GM21529 (cell line): Measurements from ENCODE around the gene MLN.

Experiments used
- ATAC-seq: cut with Tn5 transposase; IDR thresholded peaks from one replicate; pipeline ENCODE4 v1.9.1; 2021; ENCODE audit not compliant: unreplicated experiment

The MLN gene

DNA sequence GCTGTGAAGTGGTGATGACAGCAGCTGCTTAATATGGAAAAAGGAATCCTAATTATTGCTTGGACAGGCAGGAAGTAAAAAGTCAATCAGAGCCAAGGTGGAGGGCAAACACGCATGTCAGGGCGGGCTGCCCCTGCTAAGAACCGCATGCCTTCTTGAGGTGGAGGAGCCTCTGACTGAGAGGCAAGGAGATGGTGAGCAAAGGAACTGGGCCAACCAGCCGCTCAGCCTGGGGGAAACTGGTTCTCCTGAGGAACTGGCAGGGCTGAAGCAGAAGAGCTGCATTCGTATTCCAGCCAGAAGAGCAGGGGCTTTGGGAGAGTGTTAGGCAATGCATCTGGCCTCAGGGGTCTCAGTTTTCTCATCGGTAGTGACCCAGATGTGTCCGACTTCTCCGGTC lies 13.1 kb upstream of the MLN start:
- no peak for ATAC-seq

DNA sequence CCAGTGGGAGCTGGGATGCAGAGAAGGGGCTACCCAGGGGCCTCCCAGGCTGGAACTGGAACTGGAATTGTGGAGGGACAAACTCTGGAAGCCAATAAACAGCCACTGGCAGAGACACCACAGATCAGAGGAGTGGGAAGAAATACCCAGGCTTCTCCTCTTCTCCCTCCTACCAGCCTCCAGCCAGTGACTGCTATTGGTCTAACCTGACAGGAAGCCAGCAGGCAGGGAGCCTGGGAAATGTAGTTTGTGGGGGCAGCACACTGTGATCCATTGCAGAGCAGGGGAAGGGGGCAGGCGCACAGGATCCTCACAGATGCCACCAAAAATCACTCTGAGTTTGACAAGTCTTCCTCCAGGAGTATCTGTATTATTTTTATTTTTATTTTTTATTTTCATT lies 12.1 kb upstream of the MLN start:
- ATAC-seq: no peak

- ATAC-seq: no peak
Observed at GRCh38 chr6:33813990-33814985, 10.5 kb upstream of the MLN start.

DNA sequence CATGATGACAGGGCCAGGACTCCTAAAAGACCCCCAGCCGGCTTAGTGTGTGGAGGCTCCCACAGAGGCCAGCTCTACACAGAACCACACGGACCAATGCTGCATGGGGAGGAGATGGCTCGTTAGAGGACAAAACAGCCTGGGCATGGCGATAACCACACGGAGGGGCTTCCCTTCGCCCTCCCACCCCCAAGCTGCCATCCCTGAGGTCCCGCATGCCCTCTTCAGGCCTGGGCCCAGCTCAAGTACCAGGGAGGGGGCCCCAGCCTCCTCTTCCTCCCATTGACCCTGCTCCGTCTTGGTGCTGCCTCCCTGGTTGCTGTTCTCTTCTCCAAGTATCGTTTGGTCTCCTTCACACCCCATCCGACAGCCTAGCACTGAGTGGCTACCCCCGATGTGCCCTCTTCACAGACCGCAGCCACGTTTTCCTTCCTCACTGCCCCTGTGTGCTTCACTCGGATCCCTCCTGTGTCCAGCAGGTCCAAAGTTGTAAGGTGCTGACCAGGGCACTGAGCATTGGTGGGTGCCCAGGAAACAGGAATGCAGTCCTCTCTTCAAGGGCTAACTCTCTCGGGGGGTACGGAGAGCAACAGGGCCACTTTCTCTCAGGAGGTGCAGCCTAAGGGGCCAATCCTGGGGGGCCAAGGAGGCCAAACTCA lies 9.6 kb upstream of the MLN start:
- no peak for ATAC-seq

- no peak for ATAC-seq
Observed at GRCh38 chr6:33812669-33813068, 8.9 kb upstream of the MLN start.

DNA sequence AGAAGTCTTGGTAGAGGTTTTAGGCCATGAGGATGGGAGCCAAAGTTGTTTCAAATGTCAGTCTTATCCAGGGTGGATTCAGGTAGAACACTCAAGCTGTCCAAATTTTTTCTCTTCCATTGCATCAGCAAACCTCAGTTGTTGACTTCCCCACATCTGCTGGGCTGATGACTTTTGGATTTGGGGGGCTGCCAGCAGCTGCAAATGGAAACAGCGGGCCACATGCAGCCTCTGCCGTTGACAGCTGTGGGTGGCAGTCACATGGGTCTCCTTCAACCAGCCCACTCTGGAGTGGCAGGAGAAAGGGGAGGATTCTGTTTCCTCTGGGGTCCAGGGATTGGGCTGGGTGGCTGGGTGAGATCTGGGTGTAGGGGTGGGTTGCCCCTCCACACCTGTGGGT lies 5.8 kb upstream of the MLN start:
- ATAC-seq: no peak

- ATAC-seq: no peak
Observed at GRCh38 chr6:33808641-33809180, 4.9 kb upstream of the MLN start.

DNA sequence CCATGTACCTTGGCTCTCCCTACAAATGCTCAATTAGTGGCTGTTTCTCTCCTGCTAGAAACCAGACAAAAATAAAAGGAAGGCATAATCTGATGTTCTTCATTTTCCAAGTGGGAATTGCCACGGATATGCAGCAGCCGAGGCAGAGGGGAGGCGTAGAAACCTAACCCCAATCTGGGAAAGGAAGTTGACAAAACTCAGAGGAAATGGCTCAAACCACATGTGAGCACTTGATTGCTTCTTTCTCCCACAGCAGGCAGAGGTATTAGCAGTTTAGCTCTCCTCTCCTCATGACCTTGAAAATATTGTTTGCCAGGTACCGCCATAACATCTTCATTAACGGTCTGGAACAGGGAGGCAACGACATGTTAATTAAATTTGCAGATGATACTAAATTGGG lies 3.8 kb upstream of the MLN start:
- no peak for ATAC-seq

- no peak for ATAC-seq
Observed at GRCh38 chr6:33806841-33807240, 3.0 kb upstream of the MLN start.

DNA sequence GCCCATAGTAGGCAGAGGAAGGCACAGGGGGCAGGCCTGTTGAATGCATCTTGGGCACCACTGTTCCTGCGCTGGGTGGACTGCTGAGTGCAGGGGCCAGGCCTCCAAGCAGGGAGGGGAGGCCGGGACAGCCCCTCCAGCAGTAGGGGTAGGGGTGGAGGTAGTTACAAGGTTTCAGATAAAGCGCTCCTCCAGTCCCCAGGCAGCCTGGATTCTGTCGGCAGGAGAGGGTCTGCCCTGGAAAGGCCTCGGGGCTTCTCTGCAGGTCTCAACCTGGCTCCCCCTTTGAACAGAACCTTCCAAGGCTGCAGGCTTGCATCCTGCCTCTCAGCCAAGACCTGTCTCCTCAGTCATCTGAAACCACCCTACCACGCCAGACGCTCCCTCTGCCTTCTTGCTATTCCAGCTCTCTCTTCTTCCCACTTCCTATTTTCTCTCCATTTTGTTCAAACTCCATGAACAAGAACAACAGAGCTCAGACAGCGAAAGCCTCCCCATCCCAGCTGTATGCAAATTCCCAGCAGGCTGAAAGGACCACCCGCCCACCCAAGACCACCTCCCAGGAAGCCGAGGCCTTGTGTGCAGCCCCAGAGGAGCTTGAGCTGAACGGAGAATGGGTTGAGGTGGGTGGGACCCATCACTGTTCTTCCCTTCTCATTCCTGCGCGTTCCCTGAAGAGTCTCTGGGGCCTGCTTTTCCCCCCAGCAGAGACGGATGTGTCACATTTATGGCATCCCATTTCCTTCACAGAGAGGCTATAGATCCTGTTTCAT lies 1.4 kb downstream of the MLN start:
- no peak for ATAC-seq

DNA sequence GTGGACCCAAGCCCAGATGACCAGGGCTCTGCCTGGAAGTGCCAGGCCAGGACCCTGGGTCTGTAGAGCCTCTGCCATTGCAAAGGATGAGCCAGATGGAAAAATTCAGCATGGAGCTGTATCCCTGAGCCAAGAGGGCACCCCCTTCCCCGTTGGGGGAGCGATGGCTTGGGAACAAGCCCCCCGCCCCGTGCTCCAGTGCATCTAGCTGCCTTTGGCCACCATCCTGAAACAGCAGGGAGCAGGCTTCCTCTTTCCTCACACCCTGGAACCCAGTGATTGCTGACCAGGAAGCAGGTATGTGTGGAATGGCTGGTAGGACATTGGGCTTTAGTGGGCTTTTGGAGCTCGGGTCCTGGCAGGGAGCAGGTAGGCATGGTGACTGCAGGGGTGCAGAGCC lies 2.2 kb downstream of the MLN start:
- no peak for ATAC-seq

DNA sequence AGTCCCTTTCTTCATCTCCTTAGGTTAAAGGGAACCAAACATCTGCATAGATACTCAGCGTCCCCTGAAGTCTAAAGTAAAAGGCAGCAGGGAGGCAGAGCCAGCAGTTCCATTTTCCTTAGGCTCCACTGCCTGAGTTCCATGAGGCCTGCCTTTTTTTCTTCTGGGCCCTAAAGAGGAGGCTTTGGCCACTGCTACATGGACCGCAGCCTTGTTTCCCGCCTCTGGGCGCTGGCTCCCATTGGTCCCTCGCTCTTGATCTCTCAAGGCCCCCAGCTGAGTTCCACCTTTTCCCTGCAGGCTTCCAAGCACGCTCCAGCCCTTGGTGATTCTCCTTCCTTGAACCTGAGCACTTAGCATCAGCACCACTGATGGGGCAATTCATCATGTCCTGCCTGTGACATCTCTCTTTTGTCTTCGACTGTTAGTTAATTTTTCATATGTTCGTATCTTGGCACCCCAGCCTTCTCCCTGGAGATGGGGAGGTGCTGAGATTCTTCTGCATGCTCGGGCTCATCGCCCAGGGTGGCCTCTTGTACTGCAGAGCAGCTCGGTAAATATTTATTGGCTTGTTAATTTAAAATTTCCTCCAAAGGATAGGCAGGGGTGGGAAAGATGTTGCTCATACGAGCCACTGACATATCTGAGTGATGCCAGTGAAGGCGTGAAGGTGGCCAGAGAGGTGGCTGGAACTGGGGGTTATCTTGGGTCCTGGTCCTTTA lies 3.4 kb downstream of the MLN start:
- ATAC-seq: no peak

DNA sequence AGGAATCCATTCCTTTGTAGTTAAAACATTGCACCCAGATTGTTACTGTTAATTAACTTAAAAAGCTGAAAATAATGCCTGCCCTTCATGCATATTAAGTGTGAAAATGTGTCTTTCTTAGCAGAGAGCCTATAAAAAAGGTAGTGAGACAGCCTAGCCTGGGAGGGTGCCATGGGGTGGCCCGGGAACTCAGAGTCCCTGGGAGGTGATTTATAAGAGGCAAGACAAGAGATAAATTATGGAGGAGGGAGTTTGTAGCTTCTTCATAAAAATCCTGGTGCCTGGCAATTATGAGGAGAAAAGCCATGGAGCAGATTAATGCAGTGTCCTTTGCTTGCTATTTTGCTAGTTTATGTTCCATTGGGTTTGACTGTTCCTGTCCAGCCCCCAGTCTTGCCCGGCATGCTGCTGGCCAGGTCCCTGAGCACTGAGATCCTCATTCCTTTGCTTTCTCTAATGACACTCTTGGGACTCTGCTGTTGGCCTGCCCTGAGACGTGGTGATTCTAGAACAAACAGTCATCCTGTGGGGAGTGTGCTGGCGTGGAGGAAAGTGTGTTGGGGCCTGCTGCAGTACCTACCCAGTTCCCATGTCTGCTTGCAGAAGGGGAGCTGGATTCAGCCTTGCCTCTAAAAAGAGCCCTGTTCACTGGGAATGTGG lies 4.2 kb downstream of the MLN start:
- no peak for ATAC-seq

- ATAC-seq: no peak
Observed at GRCh38 chr6:33798343-33798848, 5.4 kb downstream of the MLN start.

- ATAC-seq: no peak
Observed at GRCh38 chr6:33797626-33798342, 6.0 kb downstream of the MLN start.

- no peak for ATAC-seq
Observed at GRCh38 chr6:33794910-33795623, 8.7 kb downstream of the MLN start.

DNA sequence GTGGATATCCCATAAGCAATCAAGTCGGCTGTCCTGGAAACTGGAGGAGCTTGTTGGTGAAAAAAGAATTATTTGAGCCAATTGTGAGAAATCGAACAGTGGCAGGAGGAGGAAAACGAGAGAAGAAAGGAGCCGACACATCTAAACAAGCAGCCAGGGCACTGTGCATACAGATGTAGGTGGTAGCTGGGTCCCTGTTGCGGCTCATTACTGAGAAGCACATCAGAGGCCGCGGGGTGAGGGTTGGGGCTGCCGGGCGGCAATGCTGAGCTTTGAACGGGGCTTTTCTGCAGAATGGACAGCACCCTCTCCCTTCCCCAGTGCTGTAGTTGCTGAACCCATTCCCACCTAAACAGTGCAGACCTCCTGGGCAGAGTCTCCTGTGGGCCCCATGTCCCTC lies 10.8 kb downstream of the MLN start:
- no peak for ATAC-seq

DNA sequence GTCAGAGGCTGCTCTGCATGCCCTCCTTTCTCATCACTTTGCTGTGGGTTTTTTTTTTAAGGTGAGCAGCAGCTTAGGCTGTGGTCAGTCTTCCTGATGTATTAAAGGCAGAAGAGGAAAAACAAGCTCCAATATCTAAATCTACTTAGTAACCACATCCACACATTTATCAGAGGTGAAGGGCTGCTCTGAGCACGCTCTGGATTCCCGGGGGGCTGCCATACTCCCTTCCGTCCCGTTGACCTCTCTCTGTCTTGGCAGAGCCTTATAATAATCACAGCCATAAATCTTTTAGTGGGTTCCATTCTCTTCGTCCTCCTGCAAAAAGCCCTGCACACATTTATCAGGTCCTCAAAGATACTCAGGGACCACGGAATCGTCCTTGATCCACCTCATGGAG lies 12.2 kb downstream of the MLN start:
- ATAC-seq: no peak

GRCh38 chr6:33790910-33791309 lies 12.9 kb downstream of the MLN start:
- no peak for ATAC-seq
